ENCODE results near the gene GPR137.

GRCh38 chr11:64266339-64266738, 19.3 kb upstream of the GPR137 start:
- TF ChIP-seq ELF4 (IDR thresholded peaks at IDR 0.05), result no peak
- no peak for TF ChIP-seq SP1 (IDR thresholded peaks at IDR 0.05)

All from HEK293T (cell line).